GM18499 (cell line): ENCODE results near the gene FASN.
A peak's percentile ranks its signal among the peaks of the same experiment; 100 is the strongest.
"Not testable (repeated sequence)": the region's sequence is repeated elsewhere in the genome, so short reads cannot be mapped to it uniquely, and the experiment has no call there.

Experiments
- ATAC-seq: cut with Tn5 transposase; IDR thresholded peaks from one replicate; pipeline ENCODE4 v1.9.1; 2021; ENCODE audit warnings: moderate number of reproducible peaks; ENCODE audit not compliant: insufficient read depth, unreplicated experiment

FASN gene

DNA sequence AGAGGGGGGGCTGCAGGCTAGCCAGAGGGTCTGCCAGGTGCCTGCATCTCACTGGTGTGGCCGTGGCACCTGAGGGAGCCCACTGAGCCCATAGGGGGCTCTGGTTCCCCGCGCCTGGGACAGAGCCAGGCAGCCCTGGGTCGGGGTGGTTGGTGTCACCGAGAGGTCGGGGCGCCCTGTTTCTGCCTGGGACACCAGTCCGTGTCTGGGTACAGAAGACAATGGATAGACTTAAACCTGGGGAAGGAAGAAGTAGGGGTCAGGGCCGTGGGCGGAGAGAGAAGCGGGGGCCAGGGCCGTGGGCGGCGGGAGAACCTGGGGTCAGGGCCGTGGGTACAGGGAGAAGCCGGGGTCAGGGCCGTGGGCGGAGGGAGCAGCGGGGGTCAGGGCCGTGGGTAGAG is 49.5 kb downstream of the FASN start:
- no peak for ATAC-seq

DNA sequence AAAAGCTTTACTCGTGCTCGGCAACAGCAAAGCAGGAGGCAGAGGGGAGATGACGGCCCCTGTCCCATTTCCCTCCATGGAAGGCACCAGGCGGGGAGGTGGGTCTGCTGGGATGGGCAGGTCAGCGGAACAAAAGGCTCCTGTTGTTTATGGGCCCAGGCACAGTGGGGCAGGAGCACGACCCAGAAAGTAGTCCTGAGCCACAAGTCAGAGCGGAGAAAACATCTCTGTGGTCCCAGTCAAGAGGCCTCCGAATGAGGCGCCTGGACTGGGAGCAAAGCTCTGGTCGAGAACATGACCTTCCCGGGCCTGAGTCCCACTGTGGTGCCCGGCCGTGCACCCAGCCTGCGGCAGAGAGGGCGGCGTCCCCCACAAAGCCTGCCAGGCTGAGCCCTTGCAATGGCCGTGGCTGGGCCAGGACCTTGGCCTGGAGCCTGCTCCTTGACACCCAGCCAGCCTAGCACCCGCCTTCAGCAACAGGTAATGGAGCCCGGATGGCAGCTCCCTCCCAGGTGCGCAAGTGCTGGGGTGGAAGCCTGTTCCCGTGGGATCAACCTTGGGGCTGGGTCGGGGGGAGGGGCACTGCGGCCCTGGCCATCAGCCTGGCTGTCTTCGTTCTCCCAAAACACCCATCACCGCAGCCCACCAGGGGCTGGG is 50.0 kb downstream of the FASN start:
- ATAC-seq: no peak

DNA sequence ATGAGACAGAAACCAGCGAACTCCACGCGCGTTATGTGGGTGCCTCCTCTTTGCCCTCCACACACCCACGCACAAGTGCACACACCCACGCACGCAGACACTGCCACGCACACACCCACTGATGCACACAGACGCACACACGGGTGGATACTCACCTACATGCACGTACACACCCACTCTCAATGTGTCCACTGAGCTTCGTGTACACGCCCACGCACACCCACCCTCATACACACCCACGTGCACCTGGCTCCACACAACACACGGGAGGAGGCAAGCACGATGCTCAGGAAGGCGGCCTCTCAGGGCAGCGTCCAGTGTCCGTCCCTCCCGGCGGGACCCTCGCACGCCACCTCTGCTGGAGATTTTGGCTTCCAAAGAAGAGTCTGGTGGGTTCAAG is 50.7 kb downstream of the FASN start:
- no peak for ATAC-seq

DNA sequence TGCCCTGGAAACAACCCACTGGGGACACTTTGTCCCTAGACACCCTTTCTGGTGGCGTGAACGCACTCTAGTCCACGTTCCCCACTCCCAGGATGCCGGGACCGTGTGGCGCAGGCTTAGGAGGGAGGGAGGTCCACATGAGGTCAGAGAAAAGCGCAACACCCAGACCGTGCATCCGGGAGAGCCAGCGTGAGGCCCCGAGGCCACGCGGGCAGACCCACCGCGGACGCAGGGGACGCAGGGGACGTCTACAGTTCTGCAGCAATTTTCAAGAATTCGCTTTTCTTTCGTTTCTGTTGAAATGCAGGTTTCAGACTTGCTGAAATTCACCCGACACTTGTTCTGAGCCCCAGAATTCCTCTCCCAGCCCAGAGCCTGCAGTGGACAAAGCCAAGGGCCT is 51.1 kb downstream of the FASN start:
- no peak for ATAC-seq

DNA sequence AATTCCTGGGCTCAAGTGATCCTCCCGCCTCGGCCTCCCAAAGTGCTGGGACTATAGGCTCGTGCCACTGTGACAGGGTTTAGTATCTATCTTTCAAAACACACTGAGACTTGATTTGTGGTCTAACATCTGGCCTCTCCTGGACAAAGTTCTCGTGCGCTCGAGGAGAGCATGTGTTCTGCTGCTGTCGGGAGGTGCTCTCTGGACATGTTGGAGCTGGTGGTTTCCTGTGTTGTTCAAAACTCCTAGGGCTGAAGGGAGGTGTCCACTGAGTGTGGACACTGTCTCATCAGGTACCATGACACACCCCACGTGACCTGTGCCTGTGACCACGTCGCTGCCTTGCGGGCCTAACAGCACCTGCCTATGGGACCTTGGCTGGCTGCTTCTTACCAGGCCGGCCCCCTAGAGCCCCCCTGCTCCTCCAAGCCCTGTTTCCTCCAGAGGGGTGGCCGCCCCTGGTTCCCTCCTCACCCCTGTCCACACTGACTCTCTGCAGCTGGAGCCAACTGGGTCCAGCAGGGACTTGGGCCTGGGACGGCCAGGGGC is 52.0 kb downstream of the FASN start:
- ATAC-seq: no peak

DNA sequence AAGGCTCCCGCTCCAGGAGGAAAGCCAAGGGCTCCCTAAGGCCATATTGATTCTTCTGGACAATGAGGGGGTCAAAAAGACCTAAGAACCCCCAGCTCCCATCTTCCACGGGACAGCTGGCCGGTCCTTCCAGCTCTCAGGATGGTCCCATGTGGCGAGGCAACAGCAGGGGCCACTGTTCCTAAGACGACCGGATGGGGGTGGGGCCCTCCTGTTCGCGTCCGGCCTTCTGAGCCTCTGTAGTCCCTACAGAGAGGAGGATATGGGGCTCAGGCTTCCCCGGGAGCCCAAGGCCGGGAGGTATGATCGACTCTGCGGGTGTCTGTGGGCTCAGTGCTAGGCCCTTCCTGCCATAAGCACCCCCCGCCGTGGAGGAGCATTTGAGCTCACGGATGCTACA is 54.5 kb downstream of the FASN start:
- ATAC-seq: no peak

DNA sequence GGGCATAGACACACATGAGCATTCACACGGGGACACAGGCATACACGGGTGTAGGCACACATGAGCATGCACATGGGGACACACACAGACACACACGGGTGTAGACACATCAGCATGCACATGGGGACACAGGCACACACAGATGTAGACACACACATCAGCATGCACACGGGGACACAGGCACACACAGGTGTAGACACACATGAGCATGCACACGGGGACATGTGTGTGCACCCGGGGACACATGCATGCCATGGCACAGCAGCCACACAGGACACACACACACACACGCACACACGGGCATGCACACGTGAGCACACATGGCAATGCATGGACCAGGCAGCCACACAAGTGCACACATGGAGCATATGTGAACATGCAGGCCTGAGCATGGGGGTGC is 55.4 kb downstream of the FASN start:
- no peak for ATAC-seq

DNA sequence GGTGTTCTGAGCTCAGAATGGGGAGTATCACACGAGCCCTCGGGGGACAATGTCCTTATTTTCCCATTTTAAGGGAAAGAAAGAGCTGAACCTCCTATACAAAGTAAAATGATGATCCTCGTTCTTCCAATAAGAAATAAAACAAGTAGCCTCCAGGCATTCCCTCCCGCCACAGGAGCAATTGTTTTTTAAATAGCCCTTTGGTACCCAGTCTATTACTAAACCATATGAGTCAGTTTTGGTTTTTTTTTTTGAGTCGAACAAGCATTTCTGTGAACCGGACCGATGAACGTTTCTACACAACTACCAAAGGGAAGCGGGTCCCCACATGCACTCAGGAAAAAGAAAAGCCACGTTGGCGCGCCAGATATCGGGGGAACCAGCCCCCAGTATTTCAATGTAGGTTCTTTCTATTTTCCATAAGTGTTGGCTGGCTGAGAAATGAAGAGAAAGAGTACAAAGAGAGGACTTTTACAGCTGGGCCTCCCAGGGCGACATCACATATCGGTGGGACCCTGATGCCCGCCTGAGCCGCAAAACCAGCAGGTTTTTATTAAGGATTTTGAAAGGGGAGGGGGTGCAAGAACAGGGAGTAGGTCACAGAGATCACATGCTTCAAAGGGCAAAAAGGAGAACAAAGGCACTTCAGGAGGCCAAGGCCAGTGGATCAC is 56.8 kb downstream of the FASN start:
- no peak for ATAC-seq

DNA sequence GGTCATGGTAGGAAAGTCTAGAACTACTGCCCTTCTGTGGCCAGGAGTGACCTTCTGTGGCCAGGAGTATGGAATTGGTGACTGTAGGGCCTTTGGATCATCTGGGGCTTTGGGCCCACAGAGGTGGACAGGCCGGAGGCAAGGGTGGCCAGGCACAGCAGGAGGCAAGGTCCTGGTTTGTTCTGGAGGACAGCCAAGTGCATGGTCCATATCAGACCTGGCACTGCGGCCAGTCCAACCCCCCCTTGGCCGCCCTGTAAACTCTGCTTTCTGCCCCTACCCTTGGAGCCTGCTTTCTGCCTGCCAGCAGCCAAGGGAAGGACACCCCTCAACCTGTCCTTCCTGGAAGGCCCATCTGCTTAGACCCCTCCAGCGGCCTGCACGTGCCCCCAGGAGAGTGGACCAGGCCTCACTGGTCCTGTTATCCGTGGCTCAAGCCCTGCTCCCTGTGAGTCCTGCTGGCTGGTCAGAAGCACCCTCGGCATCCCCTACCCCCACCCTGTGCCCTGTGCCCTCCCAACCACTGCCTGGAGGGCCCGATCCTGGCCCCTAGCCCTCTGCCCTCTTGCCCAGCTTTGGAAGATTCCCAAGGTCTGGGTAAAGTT is 58.2 kb downstream of the FASN start:
- no peak for ATAC-seq

DNA sequence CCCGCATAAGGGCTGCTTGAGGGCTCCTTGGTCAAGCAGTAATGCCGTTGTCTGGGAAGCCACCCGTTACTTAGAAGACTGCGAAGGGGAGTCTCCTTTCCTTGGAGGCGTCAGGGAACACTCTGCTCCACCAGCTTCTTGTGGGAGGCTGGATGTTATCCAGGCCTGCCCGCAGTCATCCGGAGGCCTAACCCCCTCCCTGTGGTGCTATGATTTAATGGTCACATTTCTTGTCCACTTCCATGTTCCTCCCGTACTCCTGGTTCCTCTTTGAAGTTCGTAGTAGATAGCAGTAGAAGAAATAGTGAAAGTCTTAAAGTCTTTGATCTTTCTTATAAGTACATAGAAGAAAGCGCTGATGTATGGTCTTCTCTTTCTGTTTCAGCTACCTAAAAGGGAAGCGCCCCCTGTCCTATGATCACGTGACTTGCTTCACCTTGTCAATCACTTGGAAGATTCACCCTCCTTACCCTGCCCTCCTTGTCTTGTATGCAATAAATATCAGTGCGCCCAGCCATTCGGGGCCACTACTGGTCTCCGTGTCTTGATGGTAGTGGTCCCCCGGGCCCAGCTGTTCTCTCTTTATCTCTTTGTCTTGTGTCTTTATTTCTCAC is 59.1 kb downstream of the FASN start:
- not testable (repeated sequence) for ATAC-seq

DNA sequence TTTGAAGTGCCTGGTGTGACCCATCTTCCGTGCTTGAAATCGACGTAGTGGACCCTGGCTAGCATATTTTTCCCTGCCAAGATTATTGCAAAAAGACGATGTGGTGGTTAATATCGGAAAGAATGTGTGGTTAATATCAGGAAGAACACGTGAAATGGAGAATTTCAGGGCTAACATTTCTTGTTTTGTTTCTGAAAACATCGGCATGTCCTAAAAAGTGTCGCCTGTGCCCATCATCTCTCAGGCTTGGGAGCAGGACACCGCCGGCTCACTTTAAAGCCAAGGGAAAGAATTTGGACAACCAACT is 60.2 kb downstream of the FASN start:
- ATAC-seq: no peak

DNA sequence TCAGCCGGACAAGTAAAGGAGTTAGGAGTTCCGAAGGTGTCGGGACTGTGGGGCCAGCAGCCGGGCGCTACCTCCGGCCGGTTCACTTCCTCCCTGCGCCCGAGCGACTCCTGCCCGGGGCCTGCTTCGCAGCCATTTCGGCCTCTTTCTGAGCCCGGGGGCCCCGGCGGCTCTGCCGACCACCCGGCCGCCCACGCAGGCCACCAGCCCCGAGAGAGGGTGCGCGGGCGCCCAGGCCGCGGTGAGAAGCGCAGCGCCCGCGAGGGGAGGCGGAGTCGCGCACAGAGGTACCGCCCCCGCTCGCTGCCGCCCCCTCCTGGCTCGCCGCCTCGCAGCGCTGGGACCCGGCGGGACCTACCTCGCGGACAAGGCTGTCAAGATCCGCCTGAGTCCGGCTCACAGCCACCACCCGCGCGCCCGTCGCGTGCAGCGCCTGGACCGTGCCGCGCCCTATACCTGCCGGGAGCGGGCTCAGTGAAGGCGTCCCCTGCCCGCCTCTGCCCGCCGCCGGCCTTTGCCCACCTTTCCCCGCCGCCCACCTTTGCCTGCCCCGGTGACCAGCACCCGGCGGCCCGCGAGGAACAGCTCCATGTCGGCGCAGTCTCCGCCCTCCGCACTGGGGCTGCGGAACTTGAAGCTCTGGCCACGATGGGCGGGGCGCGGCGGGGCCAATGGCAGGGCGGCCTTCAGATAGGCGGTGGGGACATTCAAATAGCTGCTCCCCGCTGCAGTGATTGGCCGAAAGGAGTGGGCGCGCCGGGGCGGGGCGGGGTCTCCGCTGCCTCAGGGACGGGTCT is 60.7 kb downstream of the FASN start, which contains the start of gene DCXR:
Gene DCXR, minus strand, starts transcription at position 606 of the 797 bp plus-strand sequence. Its CDS starts 15 bp downstream, at position 591.
- peak; percentile 51 for ATAC-seq

DNA sequence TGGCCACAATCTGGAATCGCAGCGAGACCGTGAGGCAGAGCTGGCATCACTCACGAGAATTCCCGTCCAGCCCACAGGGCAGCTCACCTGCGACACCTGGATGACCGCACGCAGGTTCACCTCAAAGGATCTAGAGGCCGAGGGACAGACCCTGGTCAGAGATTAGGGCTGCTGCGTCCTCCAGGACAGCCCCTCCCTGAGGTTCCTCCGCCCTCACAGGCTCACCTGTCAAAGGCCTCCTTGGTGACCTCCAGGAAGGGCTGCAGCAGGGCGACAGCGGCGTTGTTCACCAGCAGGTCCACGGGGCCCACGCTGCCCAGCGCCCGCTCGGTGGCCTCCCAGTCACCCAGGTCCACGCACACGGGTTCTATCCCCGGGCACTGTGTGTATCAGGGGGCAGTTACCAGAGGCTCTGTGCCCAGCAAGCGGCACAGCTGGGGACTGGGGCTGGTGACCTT is 61.4 kb downstream of the FASN start:
- no peak for ATAC-seq

DNA sequence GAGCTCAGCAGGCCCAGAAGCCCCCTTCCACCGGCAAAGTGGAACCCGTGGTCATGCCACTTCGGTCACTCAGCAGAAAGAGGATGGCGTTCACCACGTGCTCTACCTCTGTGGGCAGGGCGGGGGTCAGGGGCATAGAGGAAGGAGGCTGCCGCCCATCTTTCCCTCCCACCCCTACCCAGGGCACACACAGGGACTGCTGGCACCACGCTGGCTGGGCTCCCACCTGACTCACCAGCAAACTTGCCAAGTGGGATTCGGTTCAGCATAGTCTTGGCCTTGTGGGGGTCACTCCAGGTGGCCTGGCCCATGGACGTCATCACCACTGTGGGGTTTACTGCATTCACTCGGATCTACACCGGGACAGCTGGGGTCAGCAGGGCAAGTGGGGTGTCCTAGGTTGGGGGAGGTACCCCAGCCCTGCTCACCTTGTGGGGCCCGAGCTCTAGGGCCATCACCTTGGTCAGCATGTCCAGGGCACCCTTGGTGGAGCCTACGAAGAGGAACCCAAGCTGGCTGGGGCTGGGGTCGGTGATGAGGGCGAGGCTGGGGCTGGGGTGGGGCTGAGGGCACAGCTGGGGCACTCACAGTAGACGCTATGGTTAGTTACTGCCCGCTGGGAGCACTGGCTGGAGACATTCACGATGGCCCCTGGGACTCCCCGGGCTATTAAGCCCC is 61.9 kb downstream of the FASN start:
- ATAC-seq: no peak

DNA sequence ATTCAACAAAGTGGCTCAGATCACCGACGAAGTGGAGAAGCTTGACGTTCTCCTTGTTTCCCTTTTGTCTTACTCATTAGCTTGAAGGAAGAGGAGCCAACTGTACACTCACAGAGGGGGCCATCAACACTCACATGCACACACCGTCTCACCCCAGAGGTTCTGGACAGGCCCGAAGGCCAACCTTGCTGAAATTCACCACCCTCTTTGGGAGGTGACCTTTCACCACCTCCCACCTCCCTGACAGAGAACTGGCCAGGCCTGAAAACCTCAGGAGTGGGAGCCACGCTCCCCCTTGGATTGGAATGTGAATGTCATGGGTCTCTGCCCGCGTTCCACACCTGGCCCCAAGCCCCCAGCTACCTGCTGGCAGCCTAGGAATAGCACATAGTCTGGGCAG is 62.5 kb downstream of the FASN start:
- no peak for ATAC-seq

DNA sequence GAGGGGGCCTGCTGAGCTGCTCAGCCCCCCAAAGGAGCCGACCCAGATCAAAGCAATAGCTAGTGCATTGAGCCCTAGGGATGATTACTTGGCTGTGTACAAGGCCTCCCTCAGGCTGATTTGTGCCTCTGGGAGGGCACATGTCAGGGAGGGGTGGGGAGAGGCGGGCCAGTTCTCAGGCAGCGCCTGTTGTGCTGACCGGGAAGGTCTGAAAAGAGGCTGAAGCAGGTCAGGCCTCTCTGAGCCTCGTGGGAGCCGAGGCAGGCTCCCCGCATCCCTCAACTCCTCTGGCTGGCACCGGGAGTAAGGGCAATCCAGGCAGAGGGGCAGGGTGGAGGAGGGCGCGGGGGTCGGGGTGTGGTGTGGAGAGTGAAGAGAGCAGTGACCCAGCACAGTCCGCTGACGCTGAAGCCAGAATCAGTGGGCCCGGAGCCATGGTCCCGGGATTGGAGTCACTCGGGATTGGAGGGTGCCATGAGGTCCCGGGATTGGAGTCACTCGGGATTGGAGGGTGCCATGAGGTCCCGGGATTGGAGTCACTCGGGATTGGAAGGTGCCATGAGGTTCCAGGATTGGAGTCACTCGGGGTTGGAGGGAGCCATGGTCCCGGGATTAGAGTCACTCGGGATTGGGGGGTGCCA is 63.5 kb downstream of the FASN start:
- ATAC-seq: no peak

DNA sequence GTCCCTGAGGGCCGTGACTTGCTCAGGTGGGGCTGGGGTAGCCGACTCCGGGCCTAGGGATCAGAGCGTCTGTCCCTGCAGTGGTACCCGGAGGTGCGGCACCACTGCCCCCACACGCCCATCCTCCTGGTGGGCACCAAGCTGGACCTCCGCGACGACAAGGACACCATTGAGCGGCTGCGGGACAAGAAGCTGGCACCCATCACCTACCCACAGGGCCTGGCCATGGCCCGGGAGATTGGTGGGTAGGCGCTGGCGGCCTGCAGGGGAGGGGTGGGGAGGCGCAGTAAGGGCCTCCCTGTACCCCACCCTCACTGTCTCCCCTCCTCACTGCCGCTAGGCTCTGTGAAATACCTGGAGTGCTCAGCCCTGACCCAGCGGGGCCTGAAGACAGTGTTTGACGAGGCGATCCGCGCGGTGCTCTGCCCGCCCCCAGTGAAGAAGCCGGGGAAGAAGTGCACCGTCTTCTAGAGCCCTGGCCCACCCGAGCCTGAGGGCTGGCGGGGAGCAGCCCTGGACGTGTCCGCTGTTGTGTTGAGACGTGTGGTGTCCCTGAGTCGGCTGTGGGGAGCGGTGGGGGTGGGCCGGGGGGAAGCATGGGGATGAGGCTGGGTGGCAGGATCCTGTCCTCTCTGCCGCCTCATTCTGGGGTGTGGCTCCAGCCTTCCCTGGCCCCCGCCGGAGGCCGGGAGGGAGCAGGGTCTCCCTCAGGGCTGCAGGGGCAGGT is 64.5 kb downstream of the FASN start:
- no peak for ATAC-seq

DNA sequence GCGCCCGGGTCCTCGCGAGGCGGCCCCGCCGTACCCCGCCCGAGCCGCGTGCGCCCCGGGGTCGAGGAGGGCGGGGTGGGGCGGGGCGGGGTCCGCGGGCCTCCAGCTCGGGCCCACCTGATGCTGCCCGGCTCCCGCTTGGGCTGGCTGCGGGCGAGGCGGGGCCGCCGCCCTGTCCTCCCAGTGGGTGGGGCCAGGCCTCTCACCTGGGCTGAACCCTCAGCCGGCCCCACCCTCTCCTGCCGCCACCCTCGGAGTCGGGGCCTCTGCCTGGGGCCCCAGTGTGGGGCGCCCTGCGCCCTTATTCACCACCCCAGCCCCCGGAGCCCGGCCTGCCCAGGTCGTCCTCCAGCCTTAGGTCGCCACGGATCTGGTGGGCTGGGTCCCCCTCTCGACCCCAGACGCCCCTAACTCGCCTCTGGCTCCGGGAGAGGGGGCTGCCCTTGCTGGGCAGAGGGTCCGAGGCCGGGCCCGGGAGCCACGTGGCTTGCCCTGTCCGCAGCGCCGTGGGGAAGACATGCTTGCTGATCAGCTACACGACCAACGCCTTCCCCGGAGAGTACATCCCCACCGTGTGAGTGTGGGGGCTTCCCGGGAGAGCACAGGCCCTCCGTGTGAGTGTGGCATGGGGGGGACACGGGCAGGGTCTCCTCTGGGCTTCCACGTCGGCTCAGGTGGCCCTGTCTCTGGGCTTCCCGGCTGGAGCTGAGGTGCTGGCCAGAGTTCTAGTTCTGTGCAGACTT is 66.0 kb downstream of the FASN start:
- no peak for ATAC-seq
